GM18870 (cell line): ENCODE data around the gene GAS2.

ENCODE experiments used
- ATAC-seq: cut with Tn5 transposase; IDR thresholded peaks from one replicate; pipeline ENCODE4 v1.9.1; 2021; ENCODE audit warnings: moderate library complexity; ENCODE audit not compliant: unreplicated experiment

Gene GAS2

DNA sequence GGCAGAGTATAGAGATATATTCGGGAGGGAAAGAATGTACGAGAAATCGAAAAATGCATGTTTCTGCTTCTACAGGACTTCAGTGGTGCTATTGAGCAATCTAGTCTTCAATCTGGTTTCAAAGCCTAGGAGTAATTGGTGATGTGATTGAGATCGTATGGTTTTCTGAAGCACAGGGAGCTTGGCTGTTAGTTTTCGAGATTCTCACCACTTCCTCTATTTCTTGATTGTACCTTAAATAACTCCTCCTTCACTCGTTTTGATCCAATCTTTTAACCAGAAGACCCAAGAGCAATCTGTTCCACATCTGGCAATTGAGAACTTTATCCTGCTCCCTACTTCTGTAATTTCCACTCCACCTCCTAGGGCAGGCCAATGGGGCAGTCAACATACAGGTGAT lies 193.3 kb downstream of the GAS2 start:
- no peak for ATAC-seq

DNA sequence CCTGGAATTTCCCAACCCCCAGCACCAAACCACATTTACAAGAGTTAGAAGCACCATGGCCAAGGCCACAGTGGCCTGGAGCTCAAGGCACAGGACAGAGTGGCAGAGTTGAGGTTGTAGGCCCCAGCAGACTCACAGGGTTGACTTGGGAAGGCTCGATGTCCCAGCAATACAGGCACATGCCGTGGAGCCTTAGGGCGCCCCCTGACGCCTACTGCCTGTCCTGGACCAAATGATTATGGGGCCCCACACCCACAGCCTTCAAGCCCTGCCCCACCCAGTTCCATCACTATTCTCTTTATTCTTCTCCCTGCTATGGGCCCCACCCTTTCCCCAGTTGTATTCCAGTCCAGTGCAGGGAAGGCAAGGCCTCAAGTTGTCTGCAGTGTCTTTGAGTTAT lies 193.8 kb downstream of the GAS2 start, which contains the start of gene CCDC179:
Gene CCDC179, minus strand, starts transcription at position 234 of the 400 bp plus-strand sequence. Its CDS starts 53 bp downstream, at position 181.
- no peak for ATAC-seq
